Left lobe of liver (tissue), 2 donors: ENCODE results near the gene SGCG. TPM values are rescaled to one million over a fixed set of nuclear protein-coding genes. Genes with fewer than 3 reads are reported as not detected.

Experiments used
- ATAC-seq: fragments of 200-7000 bp; cut with Tn5 transposase; one replicate; pipeline ENCODE4 v1.9.1; 2020; ENCODE audit warnings: mild to moderate bottlenecking, moderate library complexity
- DNase-seq: peaks from one replicate; pipeline ENCODE4 v3.0.0-alpha.2; 2020; ENCODE audit warnings: low spot score
- total RNA-seq: library from RNA; stranded (reverse); gene quantifications from one replicate; pipeline ENCODE4 v1.2.1, GENCODE V29; 2021
- donor health status: DM: no; HTN: no; CAD: no; lungs with moderate emphysema.
- donor health status: DM: no; HTN: yes; CAD: no.

Gene SGCG
- total RNA-seq, 1 donor from 2014 or later = not detected

DNA sequence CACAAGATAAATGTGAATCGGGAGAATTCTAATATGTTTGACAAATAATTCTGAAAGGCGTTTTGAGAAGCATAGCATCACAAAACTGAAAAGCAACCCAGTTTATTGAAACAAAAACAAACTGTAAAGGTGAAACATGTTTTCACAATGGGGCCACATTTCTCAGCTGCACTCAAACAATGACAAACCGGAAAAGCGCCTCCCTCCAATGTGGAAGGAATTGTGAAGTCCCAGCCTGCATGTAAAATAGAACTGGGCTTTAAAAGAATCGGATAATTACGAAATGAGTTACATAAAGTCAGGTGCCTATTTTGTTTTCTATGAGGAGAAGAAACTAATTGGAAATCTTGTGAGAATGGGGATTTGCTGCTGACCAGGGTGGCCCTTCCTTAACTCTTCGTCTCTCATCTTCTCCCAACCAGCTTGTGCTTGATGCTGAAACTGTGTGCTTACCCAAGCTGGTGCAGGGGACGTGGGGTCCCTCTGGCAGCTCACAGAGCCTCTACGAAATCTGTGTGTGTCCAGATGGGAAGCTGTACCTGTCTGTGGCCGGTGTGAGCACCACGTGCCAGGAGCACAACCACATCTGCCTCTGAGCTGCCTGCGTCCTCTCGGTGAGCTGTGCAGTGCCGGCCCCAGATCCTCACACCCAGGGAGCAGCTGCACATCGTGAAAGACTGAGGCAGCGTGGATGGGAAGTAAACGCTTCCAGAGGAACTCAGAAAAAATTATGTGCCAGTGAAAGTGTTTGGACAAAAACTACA lies 143.3 kb downstream of the SGCG start:
- no peak for ATAC-seq
- no peak for DNase-seq

GRCh38 chr13:23325191-23325590 lies 144.4 kb downstream of the SGCG start:
- ATAC-seq = no peak
- DNase-seq = no peak

DNA sequence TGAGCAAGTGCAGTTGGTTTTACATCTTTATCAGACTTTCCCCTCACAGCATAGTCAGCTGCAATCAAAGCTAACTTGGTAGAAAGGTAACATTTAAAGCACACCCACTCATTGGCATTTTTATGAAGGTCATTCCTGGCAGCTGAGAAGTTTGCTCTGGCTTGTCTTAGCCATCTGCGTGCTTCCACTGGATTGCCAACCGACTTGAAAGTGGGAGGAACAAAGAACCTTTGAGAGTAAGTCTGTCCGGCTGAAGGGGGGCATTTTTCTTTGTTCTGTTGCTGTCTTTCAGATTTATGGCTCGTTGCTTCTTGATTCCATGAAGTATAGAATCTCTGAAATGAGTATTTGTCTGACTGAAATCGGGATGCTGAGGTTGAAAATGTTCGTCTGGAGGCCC lies 149.6 kb downstream of the SGCG start:
- no peak for ATAC-seq

GRCh38 chr13:23339225-23339624 lies 158.4 kb downstream of the SGCG start:
- DNase-seq (no peak), ATAC-seq (no peak)

More for the DNA sequence above, 149.6 kb downstream of the SGCG start:
- no peak for DNase-seq

DNA sequence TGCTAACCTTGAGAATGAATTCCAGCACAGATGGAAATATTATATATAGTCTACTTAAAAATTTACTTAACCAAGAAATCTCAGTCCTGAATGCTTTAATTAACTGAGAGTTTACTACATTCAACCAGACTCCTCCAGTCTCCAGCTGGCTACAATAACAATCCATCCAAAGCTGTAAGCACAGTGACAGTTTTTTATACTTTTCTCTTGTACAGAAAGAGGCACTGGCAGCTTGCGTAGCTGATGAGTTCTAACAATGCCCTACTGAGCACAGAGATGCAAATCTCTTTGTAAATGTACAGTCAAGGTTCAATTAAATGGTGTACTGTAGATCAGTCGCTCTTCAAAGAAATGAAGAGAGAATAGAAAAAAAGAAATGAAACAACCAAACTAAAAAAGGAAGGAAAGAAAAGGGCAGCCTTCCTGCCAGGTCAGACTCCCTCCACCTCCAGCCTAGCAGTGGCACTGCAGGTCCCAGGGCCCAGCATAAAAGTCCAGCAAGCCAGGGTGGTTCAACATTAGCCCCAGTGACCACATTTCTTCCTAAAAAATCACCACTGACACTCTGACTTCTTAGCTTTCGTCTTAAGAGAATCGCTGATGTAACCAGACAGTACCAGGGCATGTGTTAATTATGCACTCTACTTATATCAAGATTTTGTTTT lies 164.3 kb downstream of the SGCG start:
- ATAC-seq (no peak), DNase-seq (no peak)

- no peak for DNase-seq
- no peak for ATAC-seq
Measured at GRCh38 chr13:23347601-23348000, 166.8 kb downstream of the SGCG start.

DNA sequence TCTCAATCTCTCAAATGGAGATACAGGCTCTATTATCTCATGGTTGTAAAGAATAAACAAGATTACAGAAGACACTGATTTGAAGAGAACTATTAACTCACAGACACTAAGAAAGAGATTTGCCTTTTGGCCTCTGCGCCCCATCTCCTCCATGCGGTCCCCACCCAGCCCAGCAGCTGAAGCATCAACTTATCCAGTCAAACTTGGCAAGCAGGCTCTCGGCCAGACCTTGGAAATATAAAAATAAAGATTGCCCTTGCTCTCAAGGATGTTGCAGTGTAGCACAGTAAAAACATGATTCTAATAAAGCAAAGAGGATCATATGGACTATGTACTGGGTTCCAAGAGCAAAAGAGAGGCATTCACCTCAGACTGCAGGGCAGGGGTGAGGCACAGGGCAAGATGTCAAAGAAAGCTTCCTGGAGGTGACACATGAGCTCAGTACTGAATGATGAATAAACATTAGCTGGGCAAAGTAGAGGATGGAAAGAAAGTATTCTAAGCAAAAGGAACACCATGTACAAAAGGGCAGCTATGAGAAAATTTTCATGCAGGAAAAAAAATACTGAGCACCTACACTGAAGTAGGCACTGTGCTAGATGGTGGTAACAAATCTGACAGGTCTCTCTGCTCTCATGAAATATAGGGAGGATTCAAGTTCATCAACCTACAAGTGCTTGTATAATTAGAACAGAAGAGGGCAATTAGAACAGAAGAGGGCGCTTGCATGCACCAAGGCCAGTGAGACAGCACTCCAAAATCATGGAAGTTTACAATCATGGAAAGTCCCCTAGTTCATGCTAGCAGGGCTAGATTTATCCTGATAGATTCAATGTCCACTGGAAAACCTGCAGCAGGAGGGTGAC lies 167.7 kb downstream of the SGCG start:
- no peak for ATAC-seq
- DNase-seq = no peak

DNA sequence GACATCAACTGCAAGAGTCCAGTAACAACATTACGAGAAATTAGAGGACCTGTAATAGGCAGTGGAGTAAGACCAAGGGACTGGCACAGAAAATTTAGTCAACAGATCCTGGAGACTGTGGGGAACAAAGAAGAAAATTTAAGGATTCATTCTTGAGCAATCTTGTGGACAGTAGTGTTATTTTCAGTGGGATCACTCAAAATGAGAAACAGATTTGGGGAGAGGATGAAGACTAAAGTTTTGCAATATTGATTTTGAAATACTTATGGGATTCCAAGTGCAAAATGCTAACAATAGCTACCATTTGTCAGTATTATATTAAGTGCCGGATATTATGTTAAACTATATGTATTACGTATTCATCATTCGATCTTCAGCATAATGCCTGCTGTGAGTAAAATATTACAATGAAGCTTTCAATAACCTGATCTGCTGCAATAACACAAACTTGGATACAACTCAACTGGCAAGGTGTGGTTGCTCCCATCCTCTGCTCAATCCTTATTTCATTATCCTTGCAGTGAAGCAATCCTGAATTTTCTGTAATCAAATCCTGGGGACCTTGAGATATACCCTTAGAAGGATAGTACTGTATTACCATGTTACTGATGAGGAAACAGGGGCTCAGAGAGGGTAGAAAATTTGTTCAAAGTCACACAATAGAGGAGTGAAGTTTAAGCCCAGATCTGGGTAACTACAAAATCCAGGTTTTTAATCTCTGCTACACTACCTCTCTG lies 168.6 kb downstream of the SGCG start:
- ATAC-seq = no peak

GRCh38 chr13:23350009-23350408 lies 169.2 kb downstream of the SGCG start:
- ATAC-seq (no peak), DNase-seq (no peak)

More for the DNA sequence above, 168.6 kb downstream of the SGCG start:
- DNase-seq = no peak

DNA sequence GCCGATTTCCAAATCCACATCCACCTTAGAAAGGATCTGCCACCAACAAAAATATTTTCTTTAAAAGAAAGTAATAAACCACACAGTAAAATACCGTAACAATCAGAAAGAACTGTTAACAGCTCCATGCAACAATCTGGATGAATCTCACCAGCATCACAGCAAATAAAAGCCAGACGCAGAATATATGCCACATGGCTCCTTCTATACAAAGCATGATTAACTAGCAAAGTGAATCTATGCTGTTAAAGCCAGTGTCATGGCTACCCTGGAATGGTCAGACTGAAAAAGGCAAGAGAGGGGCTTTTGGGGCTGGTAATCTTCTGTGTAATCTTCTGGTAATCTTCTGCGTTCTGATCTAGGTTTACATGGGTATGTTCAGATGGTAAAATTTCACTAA lies 171.4 kb downstream of the SGCG start:
- no peak for ATAC-seq
- DNase-seq = no peak

DNA sequence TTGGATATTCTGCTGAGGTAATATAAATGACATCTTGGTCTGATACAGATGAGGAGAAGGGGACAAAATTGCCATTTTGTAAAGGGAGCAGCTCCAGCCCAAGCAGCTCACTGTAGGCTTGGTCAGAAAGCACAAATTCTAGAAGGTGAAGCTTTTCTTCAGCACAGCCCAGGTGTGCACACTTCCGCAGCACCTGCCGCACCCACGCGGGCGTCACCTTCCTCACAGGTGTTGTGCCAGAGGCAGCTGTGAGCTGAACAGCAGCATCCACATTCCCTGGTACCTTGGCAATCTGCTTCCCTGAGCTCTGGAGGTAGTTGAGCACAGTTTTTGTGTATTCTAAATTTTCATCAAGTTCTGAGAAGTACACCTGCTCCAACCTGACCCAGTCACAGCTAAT lies 173.7 kb downstream of the SGCG start:
- DNase-seq = no peak
- no peak for ATAC-seq

DNA sequence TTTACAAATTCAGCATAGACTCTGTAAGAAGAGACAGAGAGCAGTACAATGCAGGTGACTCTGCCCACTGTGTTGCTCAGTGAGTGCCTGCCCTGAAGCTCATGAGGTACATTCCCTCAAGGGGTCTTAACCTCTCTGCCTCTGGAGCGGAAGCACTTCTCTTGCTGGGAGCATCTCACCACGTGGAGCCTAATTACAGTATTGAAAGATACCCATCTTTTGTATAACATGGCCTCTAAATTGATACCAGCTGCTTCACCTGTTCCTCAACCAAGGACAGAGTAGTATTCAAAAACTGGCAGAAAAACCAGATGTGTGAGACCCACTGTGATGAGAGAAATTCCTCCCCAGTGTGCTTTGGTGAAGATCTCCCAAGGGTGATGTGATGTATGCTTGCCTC lies 175.6 kb downstream of the SGCG start:
- ATAC-seq (no peak), DNase-seq (no peak)

DNA sequence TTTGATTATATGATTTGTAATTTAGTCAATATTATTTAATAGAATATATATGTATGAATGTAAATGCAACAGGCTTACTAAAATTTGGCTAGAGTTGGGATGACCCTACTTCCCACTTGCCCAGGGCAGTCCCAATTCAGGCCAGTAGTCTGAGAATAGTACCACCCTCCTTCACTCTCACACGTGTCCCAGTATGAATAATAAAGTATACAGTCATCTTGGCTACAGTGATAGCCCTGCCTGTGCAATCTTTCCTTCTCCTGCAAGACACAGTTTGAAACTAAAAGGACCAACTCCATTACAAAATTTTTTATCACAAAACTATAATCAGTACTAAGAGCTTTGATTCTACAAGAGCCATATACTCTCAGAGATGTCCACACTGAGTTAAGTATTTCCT lies 176.6 kb downstream of the SGCG start:
- no peak for ATAC-seq
- DNase-seq = no peak

DNA sequence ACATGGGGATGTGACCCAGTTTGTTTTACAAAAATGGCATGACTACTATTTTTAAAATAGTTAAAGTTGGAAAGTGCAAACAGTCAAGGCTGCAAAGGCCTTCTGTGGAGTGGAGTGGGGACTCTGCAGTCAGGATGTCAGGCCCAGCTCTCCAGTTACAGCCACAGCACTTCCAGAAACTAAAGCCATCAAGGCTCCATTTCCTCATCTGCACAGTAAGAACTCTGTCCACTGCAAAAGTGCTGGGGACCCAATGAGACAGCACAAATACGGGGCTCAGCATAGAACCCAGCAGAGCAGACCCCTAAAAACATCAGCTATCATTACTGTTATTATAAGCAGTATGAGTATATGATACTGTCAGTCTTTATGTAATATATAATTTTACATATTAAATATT lies 179.1 kb downstream of the SGCG start:
- ATAC-seq = no peak
- DNase-seq = no peak

- DNase-seq (no peak), ATAC-seq (no peak)
Measured at GRCh38 chr13:23365652-23366051, 184.9 kb downstream of the SGCG start.

DNA sequence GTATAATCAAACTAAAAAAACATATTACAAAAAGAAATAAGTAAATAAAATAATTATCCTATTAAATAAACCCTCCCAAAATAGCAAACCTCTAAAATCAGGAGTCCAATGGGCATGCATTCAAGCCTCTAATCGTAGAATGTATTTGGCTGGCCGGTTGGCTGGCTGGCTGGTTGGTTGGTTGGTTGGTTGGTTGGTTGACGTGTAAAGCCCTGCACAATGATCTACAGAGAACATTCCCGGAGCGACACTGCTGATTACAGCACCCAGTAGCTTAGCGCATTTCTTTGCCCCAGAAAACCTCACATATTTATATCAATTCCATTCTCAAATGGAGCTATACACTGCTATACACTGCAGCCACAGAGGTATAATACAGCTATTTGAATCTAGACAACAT lies 187.1 kb downstream of the SGCG start:
- ATAC-seq = no peak

DNA sequence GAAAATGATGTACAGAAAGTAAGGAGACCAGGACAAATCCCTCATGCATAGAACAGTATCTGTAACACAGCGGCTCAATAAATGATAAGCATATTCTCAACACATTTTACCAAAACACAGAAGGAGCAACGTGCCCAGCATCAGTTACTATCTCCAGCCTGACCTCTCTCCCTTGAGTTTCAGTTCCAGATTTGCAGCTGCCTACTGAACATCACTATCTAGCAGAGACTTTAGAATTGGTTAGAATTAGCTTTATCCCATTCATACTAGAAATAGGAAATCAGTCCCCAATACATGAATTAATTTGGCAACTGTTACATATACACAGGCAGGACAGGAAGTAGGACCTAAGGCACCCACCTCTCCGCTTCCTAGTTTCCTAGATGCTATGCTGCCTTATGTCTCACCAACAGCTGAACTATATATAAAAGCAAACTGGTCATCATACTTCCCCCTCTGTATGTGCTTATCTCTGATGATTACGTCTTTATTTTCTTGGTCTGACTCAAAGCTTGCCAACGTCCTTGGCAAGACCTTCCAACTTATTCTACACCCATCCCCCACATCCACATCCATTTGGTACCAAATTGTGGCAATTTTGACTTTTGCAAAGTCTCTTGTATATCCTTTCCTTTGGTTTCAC lies 191.6 kb downstream of the SGCG start:
- DNase-seq = no peak
- ATAC-seq = no peak

More for the DNA sequence above, 187.1 kb downstream of the SGCG start:
- DNase-seq = no peak
